Measurements from ENCODE around the gene JPH3. TPM values are rescaled to one million over a fixed set of nuclear protein-coding genes. Genes with fewer than 3 reads are reported as not detected.

JPH3 gene
- total and polyA plus RNA-seq, 2 experiments from 2014 or later, result 1.8 to 4.8 TPM

DNA sequence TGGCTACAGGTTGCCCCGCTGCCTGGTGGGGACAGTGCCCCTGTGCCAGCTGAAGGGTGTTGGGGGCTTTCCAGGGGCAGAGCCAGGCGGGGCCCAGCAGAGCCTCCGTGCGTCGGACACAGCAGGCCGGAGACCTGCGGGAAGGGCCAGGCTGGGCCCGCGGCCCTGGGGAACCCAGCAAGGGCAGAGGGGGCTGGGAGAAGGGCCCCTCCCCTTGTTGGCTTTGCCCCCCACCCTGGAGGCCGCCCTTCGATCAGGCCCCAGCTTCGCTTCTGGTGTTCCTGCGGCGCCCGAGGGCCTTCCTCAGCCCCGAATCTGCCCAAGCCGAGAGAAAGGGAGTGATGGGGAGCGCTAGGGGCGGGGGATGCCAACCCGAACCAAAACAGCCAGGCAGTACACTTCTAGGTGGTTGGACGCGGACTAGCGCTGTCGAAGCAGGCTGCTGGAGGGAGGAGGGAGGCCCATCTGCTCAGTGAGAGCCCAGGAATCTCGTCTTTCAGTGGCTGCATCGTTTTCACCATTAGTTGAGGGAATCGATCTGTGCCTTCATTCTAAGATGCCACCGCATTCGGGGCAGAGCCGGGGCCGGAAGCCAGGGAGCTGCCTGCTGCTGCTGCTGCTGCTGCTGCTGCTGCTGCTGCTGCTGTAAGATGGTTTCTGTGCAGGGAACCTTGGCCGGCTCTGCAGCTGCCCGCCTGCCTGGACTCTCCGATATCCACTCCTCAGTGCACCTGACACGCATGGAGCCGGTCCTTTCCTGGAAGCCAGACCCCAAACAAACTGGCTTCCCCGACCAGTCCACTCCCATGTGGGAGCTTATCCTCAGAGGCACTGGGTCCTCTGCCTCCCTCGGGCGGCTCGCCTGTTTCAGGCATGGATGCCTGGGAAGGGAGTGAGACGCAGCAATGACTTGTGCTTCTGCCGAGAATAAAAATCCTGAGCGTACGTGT, 1.7 kb downstream of the JPH3 start:
- peak overlapping the region; percentile 91 for H3K4me2 ChIP-seq
- H3K27me3 ChIP-seq, result peaks cover 60% of the 10 kb centered on the region
- WGBS (ENCODE audit: low lambda C conversion rate, missing lambda C conversion rate), result 27% methylated on average over 33 of the region's 44 CpGs
- DNase-seq (ENCODE audit: low spot score), result no peak
- H3K4me1 ChIP-seq (ENCODE audit: insufficient read depth), result peaks cover 6% of the 10 kb centered on the region
- no peaks in the 10 kb centered on the region for H4K20me1 ChIP-seq (ENCODE audit: insufficient read depth, poor library complexity, severe bottlenecking)
- H3K36me3 ChIP-seq (replicated peaks; ENCODE audit: insufficient read depth, low read depth), result no peaks in the 10 kb centered on the region
- no peaks in the 10 kb centered on the region for H3K79me2 ChIP-seq
- no peak overlapping the region for H2AFZ ChIP-seq
- no peaks in the 10 kb centered on the region for H3K9me3 ChIP-seq (ENCODE audit: low read depth)
- TF ChIP-seq, protein P1, sequence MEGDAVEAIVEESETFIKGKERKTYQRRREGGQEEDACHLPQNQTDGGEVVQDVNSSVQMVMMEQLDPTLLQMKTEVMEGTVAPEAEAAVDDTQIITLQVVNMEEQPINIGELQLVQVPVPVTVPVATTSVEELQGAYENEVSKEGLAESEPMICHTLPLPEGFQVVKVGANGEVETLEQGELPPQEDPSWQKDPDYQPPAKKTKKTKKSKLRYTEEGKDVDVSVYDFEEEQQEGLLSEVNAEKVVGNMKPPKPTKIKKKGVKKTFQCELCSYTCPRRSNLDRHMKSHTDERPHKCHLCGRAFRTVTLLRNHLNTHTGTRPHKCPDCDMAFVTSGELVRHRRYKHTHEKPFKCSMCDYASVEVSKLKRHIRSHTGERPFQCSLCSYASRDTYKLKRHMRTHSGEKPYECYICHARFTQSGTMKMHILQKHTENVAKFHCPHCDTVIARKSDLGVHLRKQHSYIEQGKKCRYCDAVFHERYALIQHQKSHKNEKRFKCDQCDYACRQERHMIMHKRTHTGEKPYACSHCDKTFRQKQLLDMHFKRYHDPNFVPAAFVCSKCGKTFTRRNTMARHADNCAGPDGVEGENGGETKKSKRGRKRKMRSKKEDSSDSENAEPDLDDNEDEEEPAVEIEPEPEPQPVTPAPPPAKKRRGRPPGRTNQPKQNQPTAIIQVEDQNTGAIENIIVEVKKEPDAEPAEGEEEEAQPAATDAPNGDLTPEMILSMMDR (IDR thresholded peaks at IDR 0.05; ENCODE audit: poor library complexity), result no peak
- TF ChIP-seq EZH2 (IDR thresholded peaks at IDR 0.05; ENCODE audit: borderline replicate concordance), result no peak
- TF ChIP-seq EZH2phosphoT487 (IDR thresholded peaks at IDR 0.05; ENCODE audit: low read depth, severe bottlenecking, unreplicated experiment), result no peak
- H3K27ac ChIP-seq, result no peak overlapping the region
- H3K4me3 ChIP-seq, result no peak overlapping the region
- H3K9me2 ChIP-seq (replicated peaks; ENCODE audit: insufficient read depth), result no peaks in the 10 kb centered on the region

- H3K27me3 ChIP-seq, result peaks cover 53% of the 10 kb centered on the region
- H3K4me2 ChIP-seq, result peak overlapping the region; percentile 91
- H3K9me3 ChIP-seq (ENCODE audit: low read depth), result no peaks in the 10 kb centered on the region
These were observed 2.4 kb downstream of the JPH3 start for GRCh38 chr16:87604634-87605111.

GRCh38 chr16:87607223-87607622, 4.9 kb downstream of the JPH3 start:
- Histone ChIP-seq H3K36me3 (replicated peaks; ENCODE audit: insufficient read depth, low read depth) (no peaks in the 10 kb centered on the region), H3K79me2 (no peaks in the 10 kb centered on the region), H3K27me3 (peaks cover 30% of the 10 kb centered on the region), H3K9me2 (replicated peaks; ENCODE audit: insufficient read depth) (no peaks in the 10 kb centered on the region), H4K20me1 (ENCODE audit: insufficient read depth, poor library complexity, severe bottlenecking) (no peaks in the 10 kb centered on the region), H3K9me3 (ENCODE audit: low read depth) (no peaks in the 10 kb centered on the region), H3K4me2 (no peak overlapping the region), H3K4me1 (ENCODE audit: insufficient read depth) (peaks cover 6% of the 10 kb centered on the region), H2AFZ (no peak overlapping the region), H3K27ac (no peak overlapping the region), H3K4me3 (no peak overlapping the region)
- DNase-seq (ENCODE audit: low spot score), result no peak
- 93% methylated on average over 19 of the region's 19 CpGs for WGBS (ENCODE audit: low lambda C conversion rate, missing lambda C conversion rate)
- TF ChIP-seq, protein P1 (IDR thresholded peaks at IDR 0.05; ENCODE audit: poor library complexity), result no peak
- no peak for TF ChIP-seq EZH2phosphoT487 (IDR thresholded peaks at IDR 0.05; ENCODE audit: low read depth, severe bottlenecking, unreplicated experiment)
- no peak for TF ChIP-seq EZH2 (IDR thresholded peaks at IDR 0.05; ENCODE audit: borderline replicate concordance)

More at GRCh38 chr16:87604634-87605111, 2.4 kb downstream of the JPH3 start:
- Histone ChIP-seq H3K79me2 (no peaks in the 10 kb centered on the region), H3K9me2 (replicated peaks; ENCODE audit: insufficient read depth) (no peaks in the 10 kb centered on the region), H2AFZ (no peak overlapping the region), H3K36me3 (replicated peaks; ENCODE audit: insufficient read depth, low read depth) (no peaks in the 10 kb centered on the region), H3K4me3 (no peak overlapping the region), H3K4me1 (ENCODE audit: insufficient read depth) (peaks cover 6% of the 10 kb centered on the region), H3K27ac (no peak overlapping the region), H4K20me1 (ENCODE audit: insufficient read depth, poor library complexity, severe bottlenecking) (no peaks in the 10 kb centered on the region)
- TF ChIP-seq EZH2phosphoT487 (IDR thresholded peaks at IDR 0.05; ENCODE audit: low read depth, severe bottlenecking, unreplicated experiment) (no peak), EZH2 (IDR thresholded peaks at IDR 0.05; ENCODE audit: borderline replicate concordance) (no peak)
- TF ChIP-seq, protein P1 (IDR thresholded peaks at IDR 0.05; ENCODE audit: poor library complexity), result no peak
- no peak for DNase-seq (ENCODE audit: low spot score)
- 81% methylated on average over 22 of the region's 22 CpGs for WGBS (ENCODE audit: low lambda C conversion rate, missing lambda C conversion rate)
